Stimulated activated CD4-positive, alpha-beta T cell treated with anti-CD3 and anti-CD28 coated beads, TNF-alpha, amount 100 ng/mL, for 1 hour (primary cell): Measurements from ENCODE around the gene LHFPL6.

Experiments
- DNase-seq, 3 donors: peaks; one replicate each; pipeline ENCODE4 v3.0.0-alpha.2; 2020; ENCODE audit warnings: low read depth in 3 of 3, low spot score in 1 of 3

Gene LHFPL6

GRCh38 chr13:39596176-39596575 lies 6.8 kb downstream of the LHFPL6 start:
- DNase-seq, result no peak

GRCh38 chr13:39590466-39591036 lies 12.4 kb downstream of the LHFPL6 start:
- no peak for DNase-seq

GRCh38 chr13:39588384-39588783 lies 14.6 kb downstream of the LHFPL6 start:
- no peak for DNase-seq

- DNase-seq, result no peak
Measured at GRCh38 chr13:39587939-39588338, 15.1 kb downstream of the LHFPL6 start.

GRCh38 chr13:39586958-39587605 lies 15.9 kb downstream of the LHFPL6 start:
- no peak for DNase-seq

GRCh38 chr13:39586151-39586550 lies 16.8 kb downstream of the LHFPL6 start:
- no peak for DNase-seq

- DNase-seq, result no peak
Measured at GRCh38 chr13:39585219-39585618, 17.8 kb downstream of the LHFPL6 start.

GRCh38 chr13:39580881-39581575 lies 22.0 kb downstream of the LHFPL6 start:
- no peak for DNase-seq

GRCh38 chr13:39578821-39579291 lies 24.1 kb downstream of the LHFPL6 start:
- DNase-seq, result no peak

GRCh38 chr13:39577838-39578491 lies 25.0 kb downstream of the LHFPL6 start:
- DNase-seq, result no peak

- no peak for DNase-seq
Measured at GRCh38 chr13:39577203-39577602, 25.8 kb downstream of the LHFPL6 start.

GRCh38 chr13:39575641-39576238 lies 27.3 kb downstream of the LHFPL6 start:
- DNase-seq, result no peak

GRCh38 chr13:39571502-39572092 lies 31.4 kb downstream of the LHFPL6 start:
- DNase-seq, result no peak

GRCh38 chr13:39567569-39567968 lies 35.4 kb downstream of the LHFPL6 start:
- DNase-seq, result no peak

- no peak for DNase-seq
Measured at GRCh38 chr13:39566216-39566869, 36.6 kb downstream of the LHFPL6 start.

- no peak for DNase-seq
Measured at GRCh38 chr13:39565036-39565949, 37.7 kb downstream of the LHFPL6 start.

GRCh38 chr13:39563470-39563735 lies 39.6 kb downstream of the LHFPL6 start:
- no peak for DNase-seq

- no peak for DNase-seq
Measured at GRCh38 chr13:39561971-39562370, 41.0 kb downstream of the LHFPL6 start.

- DNase-seq, result no peak
Measured at GRCh38 chr13:39559847-39560246, 43.1 kb downstream of the LHFPL6 start.
